Measurements from ENCODE around the gene NECAP2.

- TF ChIP-seq POLR2A (IDR thresholded peaks at IDR 0.05) (no peak), CTCF (IDR thresholded peaks at IDR 0.05) (no peak), POLR2AphosphoS5 (IDR thresholded peaks at IDR 0.05) (no peak), EP300 (IDR thresholded peaks at IDR 0.05) (no peak)
Observed at GRCh38 chr1:16438516-16438915, 2.0 kb upstream of the NECAP2 start.

Data from suprapubic skin (tissue), 4 donors.